ENCODE data around the gene UPK3BL2.
"Not testable (repeated sequence)": the region's sequence is repeated elsewhere in the genome, so short reads cannot be mapped to it uniquely, and the experiment has no call there.

Gene UPK3BL2

DNA sequence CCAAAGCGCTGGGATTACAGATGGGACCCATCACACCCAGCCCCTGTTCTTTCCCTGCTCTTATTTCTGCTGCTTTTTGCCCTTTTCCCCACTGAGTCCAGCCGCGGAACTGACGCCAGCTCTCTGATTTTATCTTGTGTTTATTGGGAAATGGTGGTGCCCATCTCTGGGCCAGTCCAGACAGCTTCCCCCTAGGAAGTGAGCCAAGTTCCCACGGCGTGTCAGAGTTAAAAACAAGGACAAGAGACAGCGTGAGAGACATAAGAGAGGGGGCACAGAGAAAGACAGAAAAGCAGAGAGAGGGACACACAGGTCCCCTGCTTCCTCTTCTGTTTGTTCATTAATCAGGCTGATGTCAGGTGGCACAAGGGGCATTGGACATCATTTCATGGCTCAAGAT lies 11.9 kb downstream of the UPK3BL2 start:
- not testable (repeated sequence) for DNase-seq (ENCODE audit: low read depth)

- DNase-seq (ENCODE audit: low read depth): not testable (repeated sequence)
Measured at GRCh38 chr7:102527822-102528793, 15.4 kb downstream of the UPK3BL2 start.

GRCh38 chr7:102527182-102527581 lies 16.3 kb downstream of the UPK3BL2 start:
- not testable (repeated sequence) for DNase-seq (ENCODE audit: low read depth)

- not testable (repeated sequence) for DNase-seq (ENCODE audit: low read depth)
Measured at GRCh38 chr7:102524803-102525202, 18.7 kb downstream of the UPK3BL2 start.

GRCh38 chr7:102520797-102521196 lies 22.7 kb downstream of the UPK3BL2 start:
- not testable (repeated sequence) for DNase-seq (ENCODE audit: low read depth)

- DNase-seq (ENCODE audit: low read depth): not testable (repeated sequence)
Measured at GRCh38 chr7:102517550-102518147, 25.8 kb downstream of the UPK3BL2 start, which contains the start of gene RASA4B. Gene RASA4B (minus strand): TSS chr7:102517777. CDS start chr7:102517710, 67 bp downstream.

DNA sequence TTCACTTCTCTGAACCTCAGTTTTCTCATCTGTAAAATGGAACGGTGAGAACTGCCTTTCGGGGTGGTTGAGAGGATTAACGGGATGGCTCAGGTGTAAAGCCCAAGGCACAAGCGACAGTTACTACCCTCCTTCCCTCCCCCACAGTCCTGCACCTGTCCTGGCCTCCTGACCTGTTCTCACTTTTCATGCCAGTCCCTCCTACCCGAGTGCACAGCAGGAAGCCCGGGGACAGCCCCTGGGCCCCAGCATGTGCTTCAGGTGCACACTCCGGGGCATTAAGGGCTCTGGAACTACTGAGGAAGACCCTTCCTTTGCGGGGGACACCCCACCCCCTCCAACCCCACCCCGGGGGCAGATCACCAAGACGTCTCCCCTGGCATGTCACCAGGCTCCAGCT lies 26.5 kb downstream of the UPK3BL2 start:
- not testable (repeated sequence) for DNase-seq (ENCODE audit: low read depth)

DNA sequence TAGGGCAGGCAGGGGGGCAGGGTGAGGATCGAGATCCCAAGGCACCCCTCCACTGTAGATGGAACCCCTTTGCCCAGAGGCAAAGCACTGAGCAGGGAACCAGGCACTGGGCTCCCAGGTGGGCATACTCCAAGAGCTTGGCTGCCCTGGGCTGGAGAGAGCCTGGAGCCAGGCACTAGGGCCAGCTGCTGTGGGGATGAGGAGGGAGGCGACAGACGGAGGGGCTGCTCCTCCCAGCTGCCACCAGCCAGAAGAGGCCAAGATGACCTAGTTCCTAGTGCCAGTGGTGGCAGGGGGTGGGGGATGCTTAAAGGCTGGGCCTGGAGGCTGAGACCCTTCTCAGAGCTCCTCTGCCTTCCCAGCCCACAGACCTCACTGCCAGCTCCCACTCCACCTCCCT lies 27.6 kb downstream of the UPK3BL2 start:
- DNase-seq (ENCODE audit: low read depth): not testable (repeated sequence)

- not testable (repeated sequence) for DNase-seq (ENCODE audit: low read depth)
Measured at GRCh38 chr7:102514881-102515721, 28.4 kb downstream of the UPK3BL2 start.

DNA sequence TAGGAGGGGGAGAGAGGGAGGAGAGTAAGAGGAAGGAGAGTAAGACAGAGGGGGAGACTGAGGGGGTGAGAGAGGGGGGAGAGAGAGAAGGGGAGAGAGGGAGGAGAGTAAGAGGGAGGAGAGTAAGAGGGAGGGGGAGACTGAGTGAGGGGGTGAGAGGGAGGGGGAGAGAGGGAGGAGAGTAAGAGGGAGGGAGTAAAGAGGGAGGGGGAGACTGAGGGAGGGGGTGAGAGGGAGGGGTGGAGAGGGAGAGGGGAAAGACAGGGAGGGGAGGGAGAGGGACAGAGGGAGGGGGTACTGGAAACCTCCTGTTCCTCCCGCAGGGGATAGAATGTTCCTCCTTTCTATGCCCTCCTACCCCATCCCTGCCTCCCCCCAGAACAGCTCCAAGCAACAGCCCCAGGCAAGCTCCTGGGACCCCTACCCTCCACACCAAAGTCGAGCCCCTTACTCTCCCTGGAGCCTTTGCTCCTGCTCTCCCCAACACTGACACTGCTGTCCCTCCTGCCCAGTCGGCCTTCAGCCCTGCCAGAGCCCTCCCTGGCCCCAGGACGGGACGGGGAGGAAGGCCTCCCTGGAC lies 30.8 kb downstream of the UPK3BL2 start:
- DNase-seq (ENCODE audit: low read depth): not testable (repeated sequence)

DNA sequence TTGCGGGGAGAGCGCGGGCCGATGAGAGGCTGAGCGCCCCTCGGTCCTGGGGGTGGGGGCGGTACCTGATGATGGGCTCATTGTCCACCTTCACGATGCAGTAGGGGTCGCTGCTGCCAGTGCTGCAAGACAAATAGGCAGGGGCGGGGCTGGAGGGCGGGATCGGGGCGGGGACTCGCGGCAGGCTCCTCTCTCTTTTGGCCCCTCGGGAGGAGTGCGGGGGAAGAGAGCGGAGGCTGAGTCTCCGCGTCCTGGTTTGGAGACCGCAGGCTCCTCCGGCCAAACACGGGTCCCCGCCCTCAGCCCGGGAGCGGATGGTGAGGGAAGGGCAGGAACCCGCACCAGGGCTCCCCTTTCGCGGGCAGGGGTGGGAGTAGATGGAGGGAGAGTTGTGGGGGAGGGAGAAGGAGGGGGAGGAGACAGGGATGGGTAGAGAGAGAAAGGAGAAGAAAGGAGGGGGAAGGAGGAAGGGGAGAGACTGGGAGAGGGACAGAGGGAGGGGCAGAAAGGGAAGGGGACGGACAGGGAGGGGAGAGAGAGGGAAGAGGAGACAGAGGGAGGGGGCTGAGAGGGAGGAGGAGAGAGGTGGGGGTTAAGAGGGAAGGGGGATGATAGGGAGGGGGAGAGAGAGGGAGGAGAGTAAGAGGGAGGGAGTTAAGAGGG lies 31.5 kb downstream of the UPK3BL2 start:
- not testable (repeated sequence) for DNase-seq (ENCODE audit: low read depth)

DNA sequence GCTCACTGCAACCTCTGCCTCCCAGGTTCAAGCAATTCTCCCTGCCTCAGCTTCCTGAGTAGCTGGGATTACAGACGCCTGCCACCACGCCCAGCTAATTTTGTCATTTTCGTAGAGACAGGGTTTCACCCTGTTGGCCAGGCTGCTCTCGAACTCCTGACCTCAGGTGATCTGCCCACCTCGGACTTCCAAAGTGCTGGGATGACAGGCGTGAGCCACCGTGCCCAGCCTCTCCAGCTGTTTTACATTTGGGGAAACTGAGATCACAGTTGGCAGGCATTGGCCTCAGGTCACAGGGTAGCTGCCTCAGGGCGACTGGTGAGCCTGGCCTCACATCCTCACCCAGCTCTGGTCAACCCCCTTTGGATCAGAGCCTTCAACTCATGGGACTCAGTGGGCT lies 32.9 kb downstream of the UPK3BL2 start:
- not testable (repeated sequence) for DNase-seq (ENCODE audit: low read depth)

- not testable (repeated sequence) for DNase-seq (ENCODE audit: low read depth)
Measured at GRCh38 chr7:102507410-102508088, 35.9 kb downstream of the UPK3BL2 start.

DNA sequence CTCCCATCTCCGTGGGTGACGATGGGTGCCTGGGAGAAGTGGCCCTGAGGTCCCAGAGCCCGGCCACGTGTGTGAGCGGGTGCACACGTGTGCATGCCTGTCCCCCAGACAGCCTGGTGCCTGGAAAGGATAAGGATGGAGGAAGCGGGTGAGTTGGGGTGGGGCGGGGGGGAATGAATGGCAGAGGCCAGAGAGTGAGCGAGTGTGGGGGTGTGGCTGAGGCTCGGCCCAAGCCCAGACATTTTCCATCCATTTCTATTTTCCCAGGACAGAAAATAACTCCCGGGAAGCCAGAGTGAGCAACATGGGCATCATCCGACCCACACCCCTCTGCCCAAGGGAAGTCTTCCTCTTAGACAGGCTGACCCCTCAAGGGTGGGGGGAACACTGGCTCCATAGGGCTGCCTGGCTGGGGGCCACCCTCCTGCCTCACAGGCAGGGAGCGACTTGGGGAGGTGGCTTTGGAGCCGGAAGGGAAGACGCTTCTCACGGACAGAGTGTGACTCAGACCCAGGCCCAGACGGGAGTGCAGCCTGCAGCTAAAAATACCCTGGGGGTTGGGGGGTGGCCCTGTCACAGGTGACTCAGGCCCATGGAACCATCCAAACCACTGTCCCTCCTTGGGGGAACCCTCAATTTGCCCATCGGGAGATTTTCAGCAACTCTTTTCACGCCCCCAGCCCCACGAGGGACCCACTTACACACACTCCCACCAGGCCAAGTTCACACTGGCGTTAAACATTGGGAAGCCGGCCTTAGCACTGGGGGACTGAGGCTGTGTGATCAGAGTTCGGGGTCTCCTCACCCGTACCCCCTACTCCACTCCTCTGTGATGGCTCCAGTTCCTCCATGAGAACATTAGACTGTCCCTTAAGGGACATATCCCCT lies 38.0 kb downstream of the UPK3BL2 start:
- DNase-seq (ENCODE audit: low read depth): not testable (repeated sequence)

- not testable (repeated sequence) for DNase-seq (ENCODE audit: low read depth)
Measured at GRCh38 chr7:102503141-102503540, 40.4 kb downstream of the UPK3BL2 start.

- not testable (repeated sequence) for DNase-seq (ENCODE audit: low read depth)
Measured at GRCh38 chr7:102498321-102498720, 45.2 kb downstream of the UPK3BL2 start.

- DNase-seq (ENCODE audit: low read depth): not testable (repeated sequence)
Measured at GRCh38 chr7:102497308-102497707, 46.2 kb downstream of the UPK3BL2 start.

- DNase-seq (ENCODE audit: low read depth): not testable (repeated sequence)
Measured at GRCh38 chr7:102496861-102497260, 46.6 kb downstream of the UPK3BL2 start.

DNA sequence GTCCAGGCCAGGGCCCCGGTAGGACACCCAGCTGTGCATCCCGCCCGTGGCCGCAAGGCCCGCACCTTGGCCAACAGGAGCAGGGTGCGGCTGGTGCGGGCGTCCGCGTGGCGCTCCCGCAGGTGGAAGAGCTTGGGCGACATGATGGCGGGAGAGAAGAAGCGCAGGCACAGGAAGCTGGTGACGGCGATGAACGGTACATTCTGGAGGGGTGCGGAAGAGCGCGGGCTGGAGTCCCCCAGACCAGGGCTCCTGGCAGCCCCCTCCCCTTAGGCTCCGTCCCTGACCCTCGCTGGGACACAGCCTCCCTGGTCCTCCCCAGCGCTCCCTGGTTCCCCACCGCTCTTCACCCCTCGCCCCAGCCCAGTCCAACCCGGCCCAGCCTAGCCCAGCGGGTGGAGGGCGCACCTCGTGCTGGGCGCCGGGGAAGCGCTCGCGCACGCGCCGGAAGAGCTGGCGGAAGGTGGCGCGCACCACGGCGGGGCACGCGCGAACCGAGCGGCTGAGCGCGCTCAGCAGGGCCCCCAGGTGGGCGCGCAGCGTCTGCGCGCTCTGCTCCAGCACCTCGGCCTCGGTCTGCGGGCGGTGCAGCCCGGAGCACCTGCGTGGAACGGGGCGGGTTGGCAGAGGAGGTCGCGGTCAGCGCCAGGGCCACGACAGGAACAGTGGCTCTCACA lies 48.9 kb downstream of the UPK3BL2 start:
- DNase-seq (ENCODE audit: low read depth): not testable (repeated sequence)

Data from stimulated activated CD8-positive, alpha-beta memory T cell treated with anti-CD3 and anti-CD28 coated beads, Interleukin-15, amount 100 ng/mL, for 24 hours (primary cell).